T1000 (cell line): ENCODE results near the gene FCRLB.
"Not testable (repeated sequence)": the region's sequence is repeated elsewhere in the genome, so short reads cannot be mapped to it uniquely, and the experiment has no call there.

Experiments used
- DNase-seq: peaks from one replicate; lab custom pipeline; 2025; ENCODE audit warnings: mixed read lengths; lab: John Stamatoyannopoulos, UW

Gene FCRLB

GRCh38 chr1:161720956-161721737, at the start of gene FCRLB:
TSS of gene FCRLB (plus strand) at chr1:161721544. CDS start at chr1:161722673, 1,129 bp downstream.
- DNase-seq: no peak

GRCh38 chr1:161673437-161673836, 47.9 kb upstream of the FCRLB start:
- not testable (repeated sequence) for DNase-seq

DNA sequence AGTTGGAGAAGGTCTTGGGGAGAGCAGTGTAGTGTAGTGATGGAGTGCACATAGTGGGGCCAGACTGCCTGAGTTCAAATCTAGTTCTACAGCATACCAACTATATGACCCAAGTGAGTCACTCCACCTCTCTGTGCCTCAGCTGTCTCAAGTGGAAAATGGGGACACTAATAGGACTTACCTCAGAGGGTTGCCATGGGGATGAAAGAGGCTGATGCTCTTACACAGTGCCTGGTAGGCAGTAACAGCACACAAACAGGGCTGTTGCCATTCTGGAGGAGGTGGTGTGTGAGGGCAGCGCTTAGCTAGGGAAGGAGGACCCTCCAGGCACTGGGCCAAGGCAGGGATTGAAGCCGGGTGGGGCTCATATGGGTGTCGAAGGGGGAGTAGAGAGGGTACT, 46.9 kb upstream of the FCRLB start:
- not testable (repeated sequence) for DNase-seq

- DNase-seq: not testable (repeated sequence)
Measured at GRCh38 chr1:161674908-161675307, 46.4 kb upstream of the FCRLB start.

DNA sequence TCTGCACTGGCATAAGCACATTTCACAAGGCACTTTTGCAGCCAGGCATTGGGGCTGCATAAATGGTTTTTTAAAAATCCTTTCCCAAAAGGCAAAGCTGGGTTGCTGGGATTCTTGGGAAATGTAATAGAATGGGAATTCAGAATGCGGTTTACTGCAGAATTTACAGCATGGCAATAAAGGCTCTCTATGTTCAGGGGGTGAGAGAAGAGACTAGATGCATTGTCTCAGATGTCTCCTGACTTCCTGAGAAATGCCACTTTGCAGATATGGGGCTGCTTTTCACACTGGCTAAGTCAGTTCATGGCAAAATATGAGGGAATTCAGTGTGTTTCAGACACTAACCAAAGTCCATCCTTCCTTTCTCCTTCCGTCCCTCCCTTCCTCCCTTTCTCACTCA, 44.9 kb upstream of the FCRLB start:
- DNase-seq: no peak

GRCh38 chr1:161676958-161677689, 44.2 kb upstream of the FCRLB start:
- DNase-seq: no peak

DNA sequence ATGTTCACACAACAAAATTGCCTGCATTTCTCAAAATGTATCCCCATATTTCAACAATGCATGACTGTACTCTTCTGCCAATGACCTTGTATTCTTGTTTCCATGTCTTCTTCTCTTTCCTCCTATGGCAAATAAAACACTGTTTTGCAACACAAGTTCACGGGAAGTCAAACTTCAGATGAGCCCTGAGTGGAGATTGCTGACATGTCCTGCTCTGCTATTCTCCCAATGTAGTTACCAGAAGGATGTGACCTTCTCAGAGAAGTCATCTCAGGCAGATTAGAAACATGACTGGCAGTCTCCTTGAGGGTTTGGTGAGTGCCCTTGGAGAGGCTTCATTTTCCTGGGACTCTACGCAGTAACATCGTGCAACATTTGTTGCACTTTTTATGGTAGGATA, 42.8 kb upstream of the FCRLB start:
- DNase-seq: no peak

DNA sequence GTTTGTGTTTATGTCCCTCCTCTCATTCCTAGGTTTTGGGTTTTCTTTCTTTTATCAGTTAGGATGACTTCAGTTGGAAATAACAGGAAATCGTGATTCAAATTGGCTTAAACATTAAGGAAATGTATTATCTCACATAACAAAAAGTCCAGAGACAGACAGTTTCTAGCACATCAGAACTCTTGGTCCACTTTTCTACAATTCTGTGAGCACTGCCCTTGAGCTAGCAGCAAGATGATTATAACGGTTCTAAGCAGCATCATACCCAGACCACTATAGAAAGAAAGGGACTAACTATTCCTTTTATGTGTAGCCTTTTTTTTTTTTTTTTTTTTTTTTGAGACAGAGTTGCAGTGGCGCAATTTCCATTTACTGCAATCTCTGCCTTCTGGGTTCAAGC, 39.5 kb upstream of the FCRLB start:
- no peak for DNase-seq

DNA sequence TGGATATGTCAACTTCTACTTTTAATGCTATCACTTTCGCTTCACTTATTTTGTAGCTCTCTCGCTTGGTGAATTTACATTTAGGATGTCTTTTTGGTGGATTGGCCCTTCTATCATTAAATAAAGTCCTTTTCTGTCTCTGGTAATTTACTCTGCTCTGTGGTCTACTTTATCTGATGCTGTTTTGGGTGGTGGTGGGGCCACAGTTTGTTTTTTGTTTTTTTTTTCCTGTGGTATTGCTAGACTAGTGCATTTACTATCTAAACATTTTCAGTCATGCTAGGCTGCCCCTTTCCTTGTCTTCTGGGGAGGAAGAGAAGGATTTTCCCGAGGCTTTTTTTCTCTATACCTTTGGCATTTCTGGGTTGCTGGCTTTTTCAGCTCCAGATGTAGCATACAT, 32.4 kb upstream of the FCRLB start:
- no peak for DNase-seq

DNA sequence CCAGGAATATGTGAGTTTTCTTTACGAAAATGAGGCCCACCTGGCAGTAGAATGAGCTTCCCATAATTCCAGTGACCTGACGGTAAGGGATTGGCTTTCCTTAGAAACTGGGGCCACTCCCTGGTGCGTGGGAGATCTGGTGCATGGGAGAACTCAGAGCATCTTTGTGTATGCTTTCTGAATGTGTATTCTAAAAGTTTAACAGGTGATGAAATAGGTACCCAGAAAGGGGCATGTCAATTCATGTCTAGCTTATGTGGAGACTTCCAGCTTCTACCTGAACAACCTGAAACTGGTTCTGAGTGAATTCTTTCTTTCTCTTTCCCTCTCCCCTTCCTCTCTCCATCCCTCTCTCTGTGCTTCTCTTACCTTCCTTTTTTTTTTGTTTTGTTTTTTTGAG, 29.5 kb upstream of the FCRLB start:
- DNase-seq: no peak

GRCh38 chr1:161693020-161693712, 28.2 kb upstream of the FCRLB start:
- DNase-seq: not testable (repeated sequence)

DNA sequence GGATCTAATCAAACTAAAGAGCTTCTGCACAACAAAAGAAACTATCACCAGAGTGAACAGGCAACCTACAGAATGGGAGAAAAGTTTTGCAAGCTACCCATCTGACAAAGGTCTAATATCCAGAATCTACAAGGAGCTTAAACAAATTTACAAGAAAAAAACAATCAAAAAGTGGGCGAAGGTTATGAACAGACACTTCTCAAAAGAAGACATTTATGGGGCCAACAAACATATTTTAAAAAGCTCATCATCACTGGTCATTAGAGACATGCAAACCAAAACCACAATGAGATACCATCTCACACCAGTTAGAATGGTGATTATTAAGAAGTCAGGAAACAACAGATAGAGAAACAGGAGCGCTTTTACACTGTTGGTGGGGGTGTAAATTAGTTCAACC, 23.0 kb upstream of the FCRLB start:
- not testable (repeated sequence) for DNase-seq

DNA sequence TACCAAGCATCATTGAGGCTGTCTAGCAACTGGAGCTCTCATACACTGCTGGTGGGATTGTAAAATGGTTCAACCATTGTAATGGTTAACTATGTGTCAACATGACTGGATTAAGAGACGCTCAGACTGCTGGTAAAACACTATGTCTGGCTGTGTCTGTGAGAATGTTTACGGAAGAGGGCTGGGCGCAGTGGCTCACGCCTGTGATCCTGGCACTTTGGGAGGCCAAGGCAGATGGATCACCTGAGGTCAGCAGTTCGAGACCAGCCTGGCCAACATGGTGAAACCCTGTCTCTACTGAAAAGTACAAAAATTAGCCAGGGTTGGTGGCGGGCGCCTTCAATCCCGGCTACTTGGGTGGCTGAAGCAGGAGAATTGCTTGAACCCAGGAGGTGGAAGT, 19.1 kb upstream of the FCRLB start:
- no peak for DNase-seq

- DNase-seq: no peak
Measured at GRCh38 chr1:161705537-161705936, 15.8 kb upstream of the FCRLB start.

- DNase-seq: no peak
Measured at GRCh38 chr1:161706113-161706481, 15.2 kb upstream of the FCRLB start.

GRCh38 chr1:161706482-161707347, 14.6 kb upstream of the FCRLB start, which contains the start of gene FCRLA:
TSS of gene FCRLA (plus strand) at chr1:161707229. CDS start at chr1:161707265, 36 bp downstream.
- DNase-seq: no peak

- no peak for DNase-seq
Measured at GRCh38 chr1:161707503-161707902, 13.8 kb upstream of the FCRLB start.

DNA sequence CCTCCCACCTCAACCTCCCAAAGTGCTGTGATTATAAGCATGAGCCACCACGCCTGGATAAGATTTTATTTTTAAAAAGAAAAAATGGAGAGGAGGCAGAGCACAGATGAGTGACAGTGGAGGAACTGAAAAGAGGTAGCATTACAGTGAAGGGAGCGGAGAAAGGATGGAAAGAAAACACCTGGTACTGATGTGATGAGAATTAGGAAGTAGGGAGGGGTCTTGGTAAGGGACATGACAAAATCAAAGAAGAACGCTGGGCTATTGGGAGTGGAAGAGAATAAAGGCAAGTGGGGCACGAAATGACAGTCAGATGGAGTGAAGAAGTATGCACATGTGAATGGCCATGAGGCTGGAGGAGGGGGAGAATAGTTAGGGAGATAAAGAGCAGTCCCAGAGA, 12.0 kb upstream of the FCRLB start:
- DNase-seq: no peak

GRCh38 chr1:161710560-161710959, 10.8 kb upstream of the FCRLB start:
- DNase-seq: no peak

- no peak for DNase-seq
Measured at GRCh38 chr1:161718559-161719324, 2.6 kb upstream of the FCRLB start.

DNA sequence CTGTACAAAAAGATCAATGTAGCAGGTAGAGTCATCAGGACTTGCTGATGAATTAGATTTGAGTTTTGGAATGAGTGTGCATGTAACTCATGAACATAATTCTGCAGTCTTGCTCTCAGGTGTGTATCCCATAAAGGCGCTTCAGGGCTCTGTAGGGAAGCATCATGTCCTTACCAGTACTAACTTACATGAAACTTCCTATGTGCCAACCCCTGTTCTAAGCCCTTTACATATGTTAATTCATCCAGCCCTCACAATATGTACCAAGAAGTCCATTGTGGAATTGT, 2.1 kb upstream of the FCRLB start:
- no peak for DNase-seq
